ENCODE measurements around the gene TMEM72. TPM values are rescaled to one million over a fixed set of nuclear protein-coding genes. Genes with fewer than 3 reads are reported as not detected.

Gene TMEM72
- total and polyA plus RNA-seq, 2 of the 13 experiments (the other 11 are each of a cell fraction or from before 2014, with no cell fraction given), result 0.04 TPM; not detected in 1

DNA sequence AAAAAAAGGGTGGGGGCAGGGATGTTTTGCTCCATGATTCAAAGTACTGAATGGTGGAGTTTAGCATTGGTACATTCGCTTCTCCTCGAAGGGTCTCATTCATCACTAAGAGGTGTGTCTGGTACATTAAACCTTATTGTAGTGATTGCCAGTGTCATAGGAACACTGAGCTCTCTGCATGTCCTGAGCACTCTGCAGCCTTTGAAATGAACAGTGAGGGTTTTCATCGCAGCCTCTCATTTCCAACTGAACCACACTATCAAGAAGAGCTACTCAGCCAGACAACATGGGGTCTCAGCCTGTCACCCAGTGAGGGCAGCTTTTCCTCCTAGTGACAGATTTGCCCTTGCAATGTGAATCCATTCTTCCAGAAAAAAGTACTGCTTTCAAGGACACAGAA lies 75.0 kb downstream of the TMEM72 start (continued):
- TF ChIP-seq ZNF878 (CRISPR knock-in tag; IDR thresholded peaks at IDR 0.05) (no peak), GPN1 (CRISPR knock-in tag; IDR thresholded peaks at IDR 0.05; ENCODE audit: borderline replicate concordance) (no peak), ZNF121 (CRISPR knock-in tag; IDR thresholded peaks at IDR 0.05) (no peak), MIER2 (CRISPR knock-in tag; IDR thresholded peaks at IDR 0.05) (no peak)
- TF ChIP-seq, protein P1, sequence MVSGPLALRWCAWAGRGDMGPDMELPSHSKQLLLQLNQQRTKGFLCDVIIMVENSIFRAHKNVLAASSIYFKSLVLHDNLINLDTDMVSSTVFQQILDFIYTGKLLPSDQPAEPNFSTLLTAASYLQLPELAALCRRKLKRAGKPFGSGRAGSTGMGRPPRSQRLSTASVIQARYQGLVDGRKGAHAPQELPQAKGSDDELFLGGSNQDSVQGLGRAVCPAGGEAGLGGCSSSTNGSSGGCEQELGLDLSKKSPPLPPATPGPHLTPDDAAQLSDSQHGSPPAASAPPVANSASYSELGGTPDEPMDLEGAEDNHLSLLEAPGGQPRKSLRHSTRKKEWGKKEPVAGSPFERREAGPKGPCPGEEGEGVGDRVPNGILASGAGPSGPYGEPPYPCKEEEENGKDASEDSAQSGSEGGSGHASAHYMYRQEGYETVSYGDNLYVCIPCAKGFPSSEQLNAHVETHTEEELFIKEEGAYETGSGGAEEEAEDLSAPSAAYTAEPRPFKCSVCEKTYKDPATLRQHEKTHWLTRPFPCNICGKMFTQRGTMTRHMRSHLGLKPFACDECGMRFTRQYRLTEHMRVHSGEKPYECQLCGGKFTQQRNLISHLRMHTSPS (CRISPR knock-in tag; IDR thresholded peaks at IDR 0.05; ENCODE audit: low read depth), result no peak
- TF ChIP-seq, protein P2, sequence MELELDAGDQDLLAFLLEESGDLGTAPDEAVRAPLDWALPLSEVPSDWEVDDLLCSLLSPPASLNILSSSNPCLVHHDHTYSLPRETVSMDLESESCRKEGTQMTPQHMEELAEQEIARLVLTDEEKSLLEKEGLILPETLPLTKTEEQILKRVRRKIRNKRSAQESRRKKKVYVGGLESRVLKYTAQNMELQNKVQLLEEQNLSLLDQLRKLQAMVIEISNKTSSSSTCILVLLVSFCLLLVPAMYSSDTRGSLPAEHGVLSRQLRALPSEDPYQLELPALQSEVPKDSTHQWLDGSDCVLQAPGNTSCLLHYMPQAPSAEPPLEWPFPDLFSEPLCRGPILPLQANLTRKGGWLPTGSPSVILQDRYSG (CRISPR knock-in tag; IDR thresholded peaks at IDR 0.05), result no peak

Other genes starting within 250 kb of the TMEM72 start
- 49.9 and 51.7 TPM in 2 replicates for gene RASSF4, start 48.5 kb downstream of the TMEM72 start, total RNA-seq (2016; rRNA removed; fragmentation: Illumina TruSeq; extraction: Trizol)
- 34.0 and 39.7 TPM in 2 replicates for gene RASSF4, start 48.5 kb downstream of the TMEM72 start, polyA plus RNA-seq (2011; rRNA removed)
- gene DEPP1, start 67.5 kb downstream of the TMEM72 start, total RNA-seq (2016; rRNA removed; fragmentation: Illumina TruSeq; extraction: Trizol), result 11.2 and 14.8 TPM in 2 replicates
- 270 and 338 TPM in 2 replicates for gene DEPP1, start 67.5 kb downstream of the TMEM72 start, polyA plus RNA-seq (2011; rRNA removed)
- 0.40 and 0.58 TPM in 2 replicates for gene ZNF22, start 89.6 kb downstream of the TMEM72 start, total RNA-seq (2016; rRNA removed; fragmentation: Illumina TruSeq; extraction: Trizol)
- gene ZNF22, start 89.6 kb downstream of the TMEM72 start, polyA plus RNA-seq (2011; rRNA removed), result 1.1 and 1.3 TPM in 2 replicates